Mesenchymal stem cell (in vitro differentiated cells and primary cell): ENCODE results near the gene AADAT.

Experiments
- DNase-seq: peaks from one replicate; pipeline ENCODE4 v3.0.0-alpha.2; 2013
- H2AFZ ChIP-seq: one replicate; pipeline ENCODE4 v1.6.1; 2013; ENCODE audit warnings: low read depth, mild to moderate bottlenecking, control low read depth, inconsistent platforms, low read length, moderate library complexity
- H2AK5ac ChIP-seq: 2 replicates; pipeline ENCODE4 v1.6.1; 2013; ENCODE audit warnings: low read length, moderate library complexity, mild to moderate bottlenecking, inconsistent platforms; ENCODE audit not compliant: severe bottlenecking
- H2BK120ac ChIP-seq: one replicate; pipeline ENCODE4 v1.6.1; 2013; ENCODE audit warnings: low read depth, mild to moderate bottlenecking, inconsistent platforms, low read length, moderate library complexity
- H2BK12ac ChIP-seq, 2 experiments: one replicate each; pipeline ENCODE4 v1.6.1; 2013; ENCODE audit warnings: inconsistent platforms in 2 of 2, low read length in 2 of 2, mild to moderate bottlenecking in 2 of 2, moderate library complexity in 2 of 2, control low read depth in 1 of 2
- H2BK15ac ChIP-seq: one replicate; pipeline ENCODE4 v1.6.1; 2013; ENCODE audit warnings: mild to moderate bottlenecking, low read depth, inconsistent platforms; ENCODE audit not compliant: poor library complexity, severe bottlenecking
- H2BK5ac ChIP-seq: 2 replicates; pipeline ENCODE4 v1.6.1; 2013; ENCODE audit warnings: low read depth, mild to moderate bottlenecking, low read length, control low read depth, inconsistent platforms; ENCODE audit not compliant: poor library complexity, severe bottlenecking
- H3K14ac ChIP-seq, 2 experiments: one replicate each; pipeline ENCODE4 v1.6.1; 2013; ENCODE audit warnings: inconsistent platforms in 2 of 2, low read length in 2 of 2, control low read depth in 1 of 2, mild to moderate bottlenecking in 1 of 2, moderate library complexity in 1 of 2
- H3K18ac ChIP-seq, 2 experiments: one replicate each; pipeline ENCODE4 v1.6.1; 2013; ENCODE audit warnings: inconsistent platforms in 2 of 2, low read length in 2 of 2, control low read depth in 1 of 2, low read depth in 1 of 2, mild to moderate bottlenecking in 1 of 2
- H3K23ac ChIP-seq, 2 experiments: one replicate each; pipeline ENCODE4 v1.6.1; 2013; ENCODE audit warnings: inconsistent platforms in 2 of 2, low read length in 2 of 2, mild to moderate bottlenecking in 2 of 2, moderate library complexity in 2 of 2, control low read depth in 1 of 2
- H3K27ac ChIP-seq: 2 replicates; pipeline ENCODE4 v1.5.1; 2013; ENCODE audit warnings: mild to moderate bottlenecking, moderate library complexity, low read length, control low read depth, inconsistent platforms; ENCODE audit not compliant: poor library complexity, severe bottlenecking
- H3K27me3 ChIP-seq, 2 experiments: 2 replicates each; pipeline versions ENCODE4 v1.6.1 to v1.7.0; 2013; ENCODE audit warnings: low read length in 2 of 2, mild to moderate bottlenecking in 2 of 2, moderate library complexity in 2 of 2, control low read depth in 1 of 2, inconsistent platforms in 1 of 2; ENCODE audit not compliant: control insufficient read depth in 1 of 2, insufficient read depth in 1 of 2
- H3K36me3 ChIP-seq, 2 experiments: 2 replicates each; pipeline versions ENCODE4 v1.6.1 to v1.7.0; 2013; ENCODE audit warnings: low read length in 2 of 2, control low read depth in 1 of 2, inconsistent platforms in 1 of 2, low read depth in 1 of 2, mild to moderate bottlenecking in 1 of 2; ENCODE audit not compliant: insufficient read depth in 2 of 2, control insufficient read depth in 1 of 2
- H3K4ac ChIP-seq, 2 experiments: one replicate each; pipeline ENCODE4 v1.6.1; 2013; ENCODE audit warnings: inconsistent platforms in 2 of 2, low read length in 2 of 2, mild to moderate bottlenecking in 2 of 2, moderate library complexity in 2 of 2, control low read depth in 1 of 2, low read depth in 1 of 2
- H3K4me1 ChIP-seq: 2 replicates; pipeline ENCODE4 v1.6.1; 2013; ENCODE audit warnings: low read depth, low read length, control low read depth; ENCODE audit not compliant: control insufficient read depth, insufficient read depth
- H3K4me2 ChIP-seq: 2 replicates; pipeline ENCODE4 v1.6.1; 2013; ENCODE audit warnings: low read length, mild to moderate bottlenecking, inconsistent platforms; ENCODE audit not compliant: poor library complexity, severe bottlenecking
- H3K4me3 ChIP-seq, 2 experiments: 2 replicates each; pipeline versions ENCODE4 v1.5.1 to v1.7.0; 2013; ENCODE audit warnings: low read length in 2 of 2, mild to moderate bottlenecking in 2 of 2, control low read depth in 1 of 2, low read depth in 1 of 2; ENCODE audit not compliant: insufficient read depth in 1 of 2
- H3K79me1 ChIP-seq: replicated peaks from 2 replicates; pipeline ENCODE4 v1.6.1; 2013; ENCODE audit warnings: mild to moderate bottlenecking, control low read depth, low read length, inconsistent platforms; ENCODE audit not compliant: poor library complexity, severe bottlenecking
- H3K9ac ChIP-seq: 2 replicates; pipeline ENCODE4 v1.7.0; 2013; ENCODE audit warnings: mild to moderate bottlenecking, low read length, moderate library complexity
- H3K9me3 ChIP-seq: 2 replicates; pipeline ENCODE4 v1.7.0; 2013; ENCODE audit warnings: mild to moderate bottlenecking, low read length; ENCODE audit not compliant: control insufficient read depth
- H4K8ac ChIP-seq: one replicate; pipeline ENCODE4 v1.6.1; 2013; ENCODE audit warnings: inconsistent platforms, mild to moderate bottlenecking, low read length, moderate library complexity
- H4K91ac ChIP-seq: one replicate; pipeline ENCODE4 v1.6.1; 2013; ENCODE audit warnings: mild to moderate bottlenecking, low read length, inconsistent platforms
- WGBS: methylation state at CpG from one replicate; pipeline ENCODE4 v1.1.7; 2013; ENCODE audit warnings: mixed read lengths; 5-methylcytosine and 5-hydroxymethylcytosine counted together

The AADAT gene

GRCh38 chr4:170134821-170135220, 45.1 kb upstream of the AADAT start:
- 91% methylated on average over 2 of the region's 2 CpGs for WGBS

GRCh38 chr4:170128219-170128804, 38.6 kb upstream of the AADAT start:
- no peak overlapping the region for H3K14ac ChIP-seq
- H3K79me1 ChIP-seq: no peaks in the 10 kb centered on the region
- no peaks in the 10 kb centered on the region for H3K4me1 ChIP-seq
- H2BK12ac ChIP-seq: no peak overlapping the region
- H3K36me3 ChIP-seq: no peaks in the 10 kb centered on the region
- 75% methylated on average over 9 of the region's 9 CpGs for WGBS
- no peaks in the 10 kb centered on the region for H3K27me3 ChIP-seq
- H3K4me2 ChIP-seq: no peak overlapping the region
- no peak overlapping the region for H3K4ac ChIP-seq
- H3K9me3 ChIP-seq: peaks cover 12% of the 10 kb centered on the region
- H2AK5ac ChIP-seq: no peak overlapping the region
- H2BK120ac ChIP-seq: no peak overlapping the region
- H3K18ac ChIP-seq: no peak overlapping the region
- H3K4me3 ChIP-seq: no peak overlapping the region
- H3K23ac ChIP-seq: no peak overlapping the region
- no peak overlapping the region for H2BK5ac ChIP-seq
- no peak overlapping the region for H4K8ac ChIP-seq
- H3K9ac ChIP-seq: no peak overlapping the region
- H2AFZ ChIP-seq: no peak overlapping the region
- H4K91ac ChIP-seq: no peak overlapping the region
- no peak overlapping the region for H2BK15ac ChIP-seq
- H3K27ac ChIP-seq: no peak overlapping the region
- DNase-seq: no peak

More at GRCh38 chr4:170134821-170135220, 45.1 kb upstream of the AADAT start:
- H3K18ac ChIP-seq: no peak overlapping the region
- no peak for DNase-seq
- H3K4me3 ChIP-seq: no peak overlapping the region
- no peak overlapping the region for H2BK12ac ChIP-seq
- no peak overlapping the region for H3K4ac ChIP-seq
- H3K27ac ChIP-seq: no peak overlapping the region
- no peak overlapping the region for H2BK120ac ChIP-seq
- H3K23ac ChIP-seq: no peak overlapping the region
- no peak overlapping the region for H4K91ac ChIP-seq
- no peak overlapping the region for H2BK15ac ChIP-seq
- H2BK5ac ChIP-seq: no peak overlapping the region
- H4K8ac ChIP-seq: no peak overlapping the region
- no peak overlapping the region for H2AFZ ChIP-seq
- H3K14ac ChIP-seq: no peak overlapping the region
- H3K4me1 ChIP-seq: no peaks in the 10 kb centered on the region
- no peak overlapping the region for H2AK5ac ChIP-seq
- no peaks in the 10 kb centered on the region for H3K36me3 ChIP-seq
- H3K9me3 ChIP-seq: peaks cover 25% of the 10 kb centered on the region
- H3K27me3 ChIP-seq: peaks cover 6 to 7% of the 10 kb centered on the region in 2 experiments
- no peak overlapping the region for H3K9ac ChIP-seq
- H3K79me1 ChIP-seq: no peaks in the 10 kb centered on the region
- H3K4me2 ChIP-seq: no peak overlapping the region

- Histone ChIP-seq H3K9me3 (peaks cover 6% of the 10 kb centered on the region), H2BK15ac (no peak overlapping the region), H3K27ac (no peak overlapping the region), H2AK5ac (no peak overlapping the region), H2AFZ (no peak overlapping the region), H3K27me3 (no peaks in the 10 kb centered on the region), H3K79me1 (no peaks in the 10 kb centered on the region), H3K14ac (no peak overlapping the region), H3K36me3 (no peaks in the 10 kb centered on the region), H3K9ac (no peak overlapping the region), H2BK12ac (no peak overlapping the region), H4K8ac (no peak overlapping the region), H3K4ac (no peak overlapping the region), H2BK5ac (no peak overlapping the region), H4K91ac (no peak overlapping the region), H2BK120ac (no peak overlapping the region), H3K4me1 (no peaks in the 10 kb centered on the region), H3K4me3 (no peak overlapping the region), H3K18ac (no peak overlapping the region), H3K23ac (no peak overlapping the region), H3K4me2 (no peak overlapping the region)
- WGBS: 93% methylated on average over 10 of the region's 10 CpGs
- DNase-seq: no peak
Observed at GRCh38 chr4:170127758-170128157, 38.0 kb upstream of the AADAT start.

GRCh38 chr4:170124406-170124805, 34.6 kb upstream of the AADAT start:
- H4K91ac ChIP-seq: no peak overlapping the region
- H2BK15ac ChIP-seq: no peak overlapping the region
- no peaks in the 10 kb centered on the region for H3K79me1 ChIP-seq
- no peak overlapping the region for H4K8ac ChIP-seq
- no peaks in the 10 kb centered on the region for H3K4me1 ChIP-seq
- DNase-seq: no peak
- no peaks in the 10 kb centered on the region for H3K9me3 ChIP-seq
- no peak overlapping the region for H2BK120ac ChIP-seq
- H3K36me3 ChIP-seq: no peaks in the 10 kb centered on the region
- no peak overlapping the region for H2BK5ac ChIP-seq
- no peak overlapping the region for H3K9ac ChIP-seq
- H2AFZ ChIP-seq: no peak overlapping the region
- H3K27me3 ChIP-seq: no peaks in the 10 kb centered on the region
- no peak overlapping the region for H3K18ac ChIP-seq
- no peak overlapping the region for H3K4me2 ChIP-seq
- H2AK5ac ChIP-seq: no peak overlapping the region
- no peak overlapping the region for H3K4ac ChIP-seq
- H2BK12ac ChIP-seq: no peak overlapping the region
- H3K23ac ChIP-seq: no peak overlapping the region
- H3K27ac ChIP-seq: no peak overlapping the region
- H3K14ac ChIP-seq: no peak overlapping the region
- no peak overlapping the region for H3K4me3 ChIP-seq
